Activated T-cell treated with anti-CD3 and anti-CD28 coated beads, Interleukin-2, amount 50 U/mL, for 48 hours (primary cell): Measurements from ENCODE around the gene WDR90.
A peak's percentile ranks its signal among the peaks of the same experiment; 100 is the strongest.

Experiments used
- DNase-seq, 2 experiments: peaks; one replicate each; pipeline ENCODE4 v3.0.0-alpha.2; 2020

The WDR90 gene

DNA sequence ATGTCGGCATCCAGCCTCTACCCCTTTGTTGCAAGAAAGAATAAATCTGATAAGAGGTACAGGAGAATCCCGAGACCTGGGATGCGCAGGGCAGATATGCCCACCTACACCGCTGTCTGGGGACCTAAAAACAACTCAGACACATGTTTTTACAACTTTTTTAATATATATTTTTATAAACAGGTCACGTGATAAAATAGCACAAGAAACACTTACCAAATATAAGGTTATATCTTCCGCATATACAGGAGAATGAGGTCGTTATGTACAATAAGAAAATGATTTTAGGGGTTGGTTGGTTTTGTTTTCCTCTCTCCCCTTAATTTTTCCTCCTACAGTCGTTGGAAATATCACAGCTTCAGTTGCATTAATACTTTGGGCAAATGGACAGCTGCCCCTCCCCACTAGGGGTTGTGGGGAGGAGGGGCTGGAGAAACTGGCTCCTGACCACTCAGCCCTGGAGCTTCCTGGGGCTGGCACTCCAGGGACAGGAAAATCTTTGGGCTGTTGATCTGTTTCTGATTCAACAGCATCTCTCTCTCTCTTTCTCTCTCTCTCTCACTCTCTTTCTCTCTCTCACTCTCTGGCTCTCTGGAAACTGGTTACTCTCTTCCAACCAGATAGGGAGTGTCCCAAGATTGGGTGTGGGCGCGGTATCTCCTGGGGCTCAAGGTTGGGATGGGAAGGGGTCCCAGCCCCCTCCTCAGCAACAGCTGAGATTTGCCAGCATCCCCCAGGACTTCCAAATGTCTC is 43.4 kb downstream of the WDR90 start:
- DNase-seq, result no peak

DNA sequence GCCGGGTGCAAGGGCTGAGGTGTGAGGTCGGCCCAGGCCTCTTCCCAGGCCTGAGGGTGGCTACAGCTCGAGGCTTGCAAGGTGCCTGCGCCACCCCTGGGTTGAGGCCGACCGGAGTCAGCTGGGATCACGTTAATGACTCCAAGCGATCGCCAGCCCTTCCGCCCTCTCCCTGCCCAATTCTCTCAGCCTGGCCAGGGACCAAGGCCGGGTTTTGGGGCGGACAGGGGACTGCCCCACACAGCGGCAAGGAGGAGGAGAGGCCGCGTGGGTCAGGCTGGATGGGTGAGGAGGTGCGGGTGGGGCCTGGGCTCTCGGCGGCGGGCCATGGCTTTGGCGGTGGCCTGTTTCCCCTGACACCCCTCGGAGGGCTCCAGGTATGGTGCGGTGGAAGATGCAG is 44.2 kb downstream of the WDR90 start:
- no peak for DNase-seq

DNA sequence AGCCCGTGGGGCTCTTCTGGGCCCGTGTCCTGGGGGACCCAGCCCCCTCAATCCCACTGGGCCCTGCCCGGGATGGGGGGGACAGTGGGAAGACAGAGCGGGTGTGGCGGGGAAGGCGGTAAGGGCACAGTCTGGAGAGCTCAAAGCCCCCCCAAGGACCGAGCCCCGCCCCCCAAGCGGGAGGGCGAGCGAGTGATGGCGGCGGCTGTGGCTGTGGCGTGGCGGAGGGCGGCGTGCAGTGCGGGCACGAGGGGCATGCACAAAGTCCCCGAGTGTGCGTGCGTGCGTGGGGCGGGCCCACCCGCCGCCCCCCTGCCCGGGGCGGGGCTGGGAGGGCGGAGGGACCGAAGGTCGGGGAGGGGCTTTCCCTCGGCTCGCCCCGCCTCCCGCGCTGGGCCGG is 44.6 kb downstream of the WDR90 start:
- no peak for DNase-seq

DNA sequence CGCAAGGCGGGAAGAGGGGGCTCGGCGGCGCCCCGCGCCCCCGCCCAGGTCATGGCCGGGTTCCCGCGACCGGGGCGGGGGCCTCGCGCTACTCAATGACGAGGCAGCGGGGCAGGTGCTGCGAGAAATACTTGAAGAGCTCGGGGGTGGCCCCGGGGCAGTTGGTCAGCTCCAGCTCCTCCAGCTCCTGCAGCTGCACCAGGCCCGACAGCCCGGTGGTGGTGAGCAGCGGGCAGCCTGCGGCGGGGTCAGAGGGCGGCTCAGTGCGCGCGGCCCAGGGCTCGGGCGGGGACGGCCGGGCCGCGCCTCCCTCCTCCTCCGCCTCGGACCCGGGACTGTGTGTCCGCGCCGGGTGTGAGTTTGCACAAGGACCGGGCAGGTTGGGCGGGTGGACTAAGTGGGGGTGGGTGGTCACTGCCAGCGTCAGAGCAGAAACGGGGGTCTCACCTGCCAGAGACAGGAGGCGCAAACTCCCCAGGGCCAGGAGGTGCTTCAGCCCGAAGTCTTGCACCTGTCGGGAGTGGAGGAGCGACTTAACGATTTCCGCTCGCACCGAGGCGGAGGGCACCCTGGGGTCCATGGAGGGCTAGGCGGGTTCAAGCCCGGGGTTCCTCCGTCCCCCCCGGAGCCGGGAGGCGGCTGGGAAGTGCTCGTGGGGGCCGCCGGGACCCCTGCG is 45.2 kb downstream of the WDR90 start:
- no peak for DNase-seq

DNA sequence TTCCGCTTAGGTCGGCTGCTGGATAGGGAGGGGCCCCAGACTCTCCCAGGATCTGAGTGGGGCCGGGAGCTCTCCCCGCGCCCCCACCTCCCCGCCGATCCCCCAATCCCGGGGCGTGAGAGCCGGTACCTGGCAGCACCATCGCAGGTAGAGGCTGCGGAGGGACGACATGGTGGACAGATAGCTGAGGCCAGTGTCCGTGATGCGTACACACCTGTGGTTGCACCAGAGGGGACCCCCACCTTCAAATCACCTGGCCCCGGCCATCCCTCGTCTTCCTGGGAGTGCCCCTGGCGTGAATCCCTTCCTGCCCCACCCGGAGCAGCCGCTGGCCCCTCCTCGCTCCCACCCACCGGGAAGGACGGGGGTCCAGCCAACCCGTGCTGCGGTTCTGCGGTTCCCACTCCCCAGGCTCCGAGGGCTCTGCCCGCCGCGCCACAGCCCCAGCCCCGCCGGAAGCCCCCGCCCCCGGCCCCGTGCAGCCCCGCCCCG is 45.7 kb downstream of the WDR90 start:
- DNase-seq, result no peak

DNA sequence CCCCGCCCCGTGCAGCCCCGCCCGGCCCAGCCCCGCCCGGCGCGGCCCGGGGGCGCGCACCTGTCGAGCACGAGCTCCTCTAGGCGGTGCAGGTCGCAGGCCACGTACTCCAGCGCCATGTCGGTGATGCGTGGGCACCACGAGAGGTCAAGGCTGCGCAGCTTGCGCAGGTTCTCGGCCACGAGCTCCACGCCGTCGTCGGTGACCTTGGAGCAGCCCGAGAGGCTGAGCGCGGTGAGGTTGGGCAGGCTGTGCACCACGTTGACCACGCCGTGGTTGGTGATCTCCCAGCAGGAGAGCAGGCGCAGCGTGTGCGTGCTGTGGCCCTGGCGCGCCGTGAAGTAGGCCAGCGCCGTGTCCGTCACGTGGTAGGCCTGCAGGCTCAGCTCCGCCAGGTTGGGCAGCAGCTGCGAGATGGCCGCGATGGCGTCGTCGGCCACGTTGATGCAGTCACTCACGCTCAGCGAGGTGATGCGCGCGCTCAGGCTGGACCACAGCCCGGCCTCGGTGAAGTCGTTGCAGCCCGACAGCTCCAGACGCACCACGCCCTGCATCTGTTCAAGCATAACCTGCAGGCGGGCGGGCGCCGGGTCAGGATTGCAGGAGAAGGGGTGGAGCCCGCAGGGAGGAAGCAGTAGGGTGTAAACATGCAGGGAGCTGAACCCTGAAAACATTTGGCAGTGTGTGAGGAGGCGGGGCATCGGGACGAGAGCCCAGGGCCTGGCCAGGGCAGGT is 46.4 kb downstream of the WDR90 start:
- DNase-seq, result peak; percentile 77 to 85

DNA sequence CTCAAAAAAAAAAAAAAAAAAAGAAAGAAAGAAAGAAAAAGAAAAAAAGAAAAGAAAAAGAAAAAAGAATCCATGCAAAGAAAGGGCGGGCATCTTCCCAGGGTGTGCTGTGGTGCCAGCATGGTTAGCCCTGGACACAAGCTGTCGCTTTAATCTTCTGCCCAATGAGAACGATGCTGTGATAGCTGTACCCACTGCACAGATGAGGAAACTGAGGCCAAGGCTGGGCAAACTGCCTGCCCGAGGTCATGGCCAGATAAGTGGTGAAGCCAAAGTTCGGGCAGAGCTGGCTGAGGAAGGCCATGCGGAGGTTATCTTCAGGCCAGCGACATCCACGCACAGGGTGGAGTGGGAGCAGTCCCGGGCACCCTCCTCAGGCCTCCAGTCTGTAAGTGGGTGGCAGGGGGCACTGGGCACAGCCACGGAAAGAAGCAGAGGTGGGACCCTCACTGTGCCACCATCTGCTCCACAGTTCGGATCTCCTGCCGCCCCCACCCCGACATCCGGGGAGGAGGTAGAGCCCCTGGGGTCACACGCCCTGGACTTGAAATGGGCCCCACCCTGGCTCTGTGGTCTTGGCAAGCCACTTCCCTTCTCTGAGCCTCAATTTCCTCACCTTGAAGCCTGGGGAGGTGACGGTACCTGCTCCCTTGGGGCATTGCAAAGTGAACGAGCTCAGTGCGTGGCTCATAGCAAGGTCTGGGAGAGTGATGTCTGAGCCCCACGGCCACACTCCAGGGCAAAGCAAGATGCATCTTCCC is 49.9 kb downstream of the WDR90 start:
- no peak for DNase-seq

DNA sequence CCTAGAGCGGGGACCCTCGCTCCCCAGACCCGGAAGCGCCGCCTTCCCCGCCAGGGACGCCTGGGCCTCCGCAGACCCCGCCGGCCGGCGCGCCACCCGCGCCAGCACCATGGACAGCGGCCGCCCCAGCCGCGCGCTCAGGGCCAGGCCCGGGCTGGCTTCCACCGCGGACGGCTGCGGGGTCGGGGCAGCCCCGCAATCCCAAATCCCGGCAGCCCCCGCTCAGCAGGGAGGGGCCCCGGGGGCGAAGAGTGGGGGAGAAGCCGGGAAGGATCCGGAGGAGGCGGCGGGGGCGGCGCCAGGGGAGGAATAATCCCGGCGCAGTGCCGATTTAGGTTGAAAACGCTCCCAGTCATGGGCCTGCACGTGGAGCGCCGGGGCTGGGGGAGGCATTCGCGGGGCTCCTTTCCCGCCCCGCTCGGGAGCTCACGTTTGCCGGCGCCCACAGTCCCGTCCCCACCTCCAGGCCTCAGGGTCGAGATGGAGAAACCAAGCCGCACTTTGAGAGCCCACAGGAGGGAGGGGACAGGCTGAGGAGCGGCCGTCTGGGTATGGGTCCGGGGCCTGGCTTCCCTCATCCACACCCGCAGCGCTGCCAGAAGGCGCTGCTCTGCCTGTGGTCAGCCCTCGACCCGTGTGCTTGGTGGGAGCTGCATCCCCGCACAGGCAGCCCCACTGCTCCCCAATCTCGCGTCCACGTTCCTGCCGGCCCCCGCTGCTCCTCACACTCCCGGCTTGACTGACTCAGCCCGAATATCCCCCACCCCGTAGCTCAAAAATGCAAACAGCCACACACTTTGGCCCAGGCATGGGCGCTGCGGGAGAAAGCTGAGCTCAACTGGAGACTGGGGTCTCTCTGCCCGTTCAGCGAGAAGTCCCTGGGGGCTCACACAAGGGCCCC is 51.8 kb downstream of the WDR90 start:
- DNase-seq, result peak in 1 of 2 experiments; percentile 61

DNA sequence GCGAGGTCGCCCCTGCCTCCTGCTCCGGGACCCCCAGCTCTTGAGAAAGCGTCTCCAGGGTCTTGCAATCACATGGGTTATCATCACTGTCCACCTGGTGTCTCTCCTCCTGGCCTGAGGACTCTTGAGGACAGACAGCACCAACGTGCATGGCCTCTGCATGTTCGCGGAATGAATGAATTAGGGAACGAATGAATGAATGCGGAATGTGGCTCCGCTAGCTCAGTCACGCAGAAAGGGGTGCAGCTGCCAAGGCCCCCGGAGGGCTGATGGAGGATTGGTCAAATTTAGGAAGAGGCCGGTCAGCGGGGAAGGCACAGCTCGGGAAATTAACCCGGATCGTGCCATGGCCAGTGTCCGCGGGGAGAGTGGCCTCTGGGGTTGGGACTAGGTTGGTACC is 53.2 kb downstream of the WDR90 start:
- no peak for DNase-seq

DNA sequence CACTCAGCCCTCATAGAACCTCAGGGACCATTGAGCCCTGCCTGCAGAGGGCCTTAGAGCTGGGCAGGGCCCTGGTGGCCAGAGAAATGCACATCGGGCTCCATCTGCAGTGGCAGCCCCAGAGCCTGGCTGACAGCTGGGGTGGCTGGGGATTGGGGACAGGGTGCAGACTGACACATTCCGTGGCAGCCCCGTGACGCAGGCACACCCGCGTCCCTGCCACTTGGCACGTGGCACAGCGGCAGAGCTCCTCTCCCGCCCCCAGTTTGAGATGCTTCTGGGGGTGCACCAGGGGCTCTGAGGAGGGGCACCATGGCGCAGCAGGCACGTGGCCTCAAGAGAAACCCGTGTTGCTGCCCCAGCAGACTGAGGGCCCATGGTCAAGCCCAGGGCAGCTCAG is 54.2 kb downstream of the WDR90 start:
- DNase-seq, result no peak

DNA sequence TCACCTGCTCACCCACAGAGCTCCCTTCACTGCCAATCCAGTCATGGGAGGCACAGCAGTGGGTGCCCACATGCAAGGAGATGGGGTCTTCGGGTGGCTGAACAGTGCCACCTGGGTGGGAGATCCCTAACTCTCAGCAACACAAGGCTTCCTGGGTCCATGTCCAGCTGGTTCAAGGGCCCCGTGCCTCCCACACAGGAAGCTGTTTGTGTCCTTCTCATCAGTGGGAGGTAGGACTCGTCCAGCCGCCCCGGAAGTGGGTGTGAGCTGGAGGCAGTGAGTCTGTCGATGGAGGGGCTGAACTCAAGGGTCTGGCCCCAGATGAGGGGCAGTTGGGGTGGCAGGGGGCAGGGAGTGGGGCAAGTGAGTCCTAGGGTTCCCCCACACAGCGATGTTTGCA is 54.9 kb downstream of the WDR90 start:
- DNase-seq, result no peak

DNA sequence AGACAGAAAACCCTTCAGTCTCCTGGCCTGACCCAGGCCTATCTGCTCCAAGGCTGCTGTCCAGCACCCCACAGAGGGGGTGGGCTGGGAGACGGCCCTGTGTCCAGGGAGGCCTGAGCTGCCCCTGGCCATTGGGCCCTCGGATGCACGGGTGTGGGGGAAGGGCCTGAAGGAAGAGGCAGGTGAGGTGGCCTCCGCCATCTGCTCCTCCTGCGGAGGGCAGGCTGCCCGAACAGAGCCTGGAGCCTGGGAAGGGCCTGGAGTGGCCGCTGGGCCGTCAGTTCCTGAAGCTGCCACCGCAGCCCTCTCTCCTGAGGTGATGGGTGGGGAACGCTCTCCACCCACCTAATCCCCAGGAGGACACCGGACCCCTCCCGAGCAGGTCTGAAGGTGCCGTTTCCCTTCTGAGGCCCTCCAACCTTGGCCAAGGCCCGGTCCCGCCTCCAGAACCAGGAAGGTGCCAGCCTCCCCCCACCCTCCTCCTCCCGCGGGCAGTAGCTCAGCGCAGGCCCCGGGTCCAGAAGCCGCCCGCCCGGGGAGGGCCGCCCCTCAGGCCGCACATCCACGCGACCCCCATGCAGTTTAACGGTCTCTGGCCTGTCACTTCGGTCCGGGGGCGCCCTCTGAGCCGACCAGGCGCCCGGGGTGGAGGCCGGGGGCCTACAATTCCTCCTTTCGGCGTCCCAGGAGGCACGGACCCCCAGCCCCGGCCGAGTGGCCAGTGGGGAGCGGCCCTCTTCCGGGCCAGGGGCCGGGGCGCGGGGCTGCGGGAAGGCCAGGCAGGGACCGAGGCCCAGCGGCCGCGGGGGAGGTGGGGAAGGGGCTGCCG is 55.6 kb downstream of the WDR90 start:
- no peak for DNase-seq

DNA sequence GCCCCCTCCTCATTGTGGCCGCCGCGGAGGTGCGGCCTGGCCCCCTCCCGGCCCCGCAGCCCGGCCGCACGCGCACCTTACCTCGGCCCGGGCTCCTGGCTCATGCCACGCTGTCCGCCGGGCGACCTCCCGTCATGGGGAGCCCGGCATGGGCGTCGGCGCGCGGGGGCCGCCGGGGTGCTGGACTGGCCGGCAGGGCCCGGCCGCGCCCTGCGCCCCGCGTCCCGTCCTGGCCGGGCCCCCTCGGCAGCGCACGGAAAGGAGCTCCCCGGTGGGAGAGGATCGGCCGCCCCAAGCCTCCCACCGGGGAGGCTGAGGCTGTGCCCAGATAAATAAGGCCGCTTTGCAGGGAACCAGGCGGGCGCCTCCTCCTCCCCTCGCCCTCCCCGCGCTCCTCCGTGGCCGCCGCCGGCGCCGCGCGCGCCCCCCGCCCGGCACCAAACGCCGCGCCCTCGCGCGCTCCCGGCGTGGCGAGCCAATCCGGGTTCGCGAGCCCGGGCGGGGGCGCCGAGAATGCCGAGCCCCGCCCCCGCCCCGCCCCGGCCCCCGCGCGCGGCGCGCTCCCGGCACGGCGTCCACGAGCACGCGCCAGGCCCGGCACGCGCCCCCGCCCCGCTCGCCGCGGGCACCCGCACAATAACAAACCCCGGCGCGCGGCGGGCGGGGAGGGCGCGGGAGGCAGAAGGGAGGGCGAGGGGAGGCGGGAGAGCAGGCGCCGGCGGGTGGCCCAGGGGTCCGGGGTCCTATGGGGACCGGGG is 56.4 kb downstream of the WDR90 start, which contains the start of gene FBXL16:
Gene FBXL16, minus strand, starts transcription at position 371 of the 758 bp plus-strand sequence. CDS start 8,396 bp downstream, outside the sequence.
- no peak for DNase-seq

DNA sequence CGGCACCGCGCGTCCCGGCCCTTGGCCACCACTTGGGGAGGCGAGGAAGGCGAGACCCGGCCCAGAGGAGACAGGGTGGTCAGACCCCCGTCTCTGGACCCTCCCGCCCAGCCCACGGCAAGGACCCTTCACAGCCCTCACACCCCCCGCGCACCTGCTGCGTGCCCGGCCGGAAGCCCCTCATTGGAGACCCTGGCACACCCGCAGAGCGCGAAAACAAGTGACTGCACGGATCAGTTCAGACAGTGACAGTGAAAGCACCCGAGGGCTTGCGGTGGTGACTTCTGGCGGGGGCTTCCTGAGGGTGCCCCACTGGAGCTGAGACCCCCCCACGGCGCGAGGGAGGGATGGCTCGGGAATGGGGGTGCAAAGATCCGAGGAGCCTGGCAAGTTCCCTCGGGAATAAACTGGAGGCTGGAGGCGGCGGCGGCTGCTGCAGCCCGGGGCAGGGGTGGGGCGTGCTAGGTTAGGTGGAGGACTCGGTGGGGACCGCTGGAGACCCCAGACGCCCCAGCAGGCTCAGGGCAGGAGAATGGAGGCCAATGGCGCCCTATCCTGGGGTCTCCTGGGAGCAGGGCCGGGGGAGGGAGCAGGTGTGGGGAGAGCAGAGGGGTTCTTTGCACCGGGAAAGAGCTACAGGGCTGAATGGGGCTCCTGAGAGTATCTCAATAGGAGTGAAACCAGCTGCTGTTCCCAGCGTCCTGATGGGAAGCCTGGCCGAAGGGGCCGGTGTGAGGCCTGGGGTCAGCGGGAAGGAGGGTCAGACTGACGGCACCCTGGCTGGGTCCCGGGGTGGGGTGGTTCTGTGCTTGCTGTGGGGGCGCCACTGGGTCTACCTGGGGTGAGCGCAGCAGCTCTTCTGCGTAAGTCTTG is 57.3 kb downstream of the WDR90 start:
- DNase-seq, result no peak

DNA sequence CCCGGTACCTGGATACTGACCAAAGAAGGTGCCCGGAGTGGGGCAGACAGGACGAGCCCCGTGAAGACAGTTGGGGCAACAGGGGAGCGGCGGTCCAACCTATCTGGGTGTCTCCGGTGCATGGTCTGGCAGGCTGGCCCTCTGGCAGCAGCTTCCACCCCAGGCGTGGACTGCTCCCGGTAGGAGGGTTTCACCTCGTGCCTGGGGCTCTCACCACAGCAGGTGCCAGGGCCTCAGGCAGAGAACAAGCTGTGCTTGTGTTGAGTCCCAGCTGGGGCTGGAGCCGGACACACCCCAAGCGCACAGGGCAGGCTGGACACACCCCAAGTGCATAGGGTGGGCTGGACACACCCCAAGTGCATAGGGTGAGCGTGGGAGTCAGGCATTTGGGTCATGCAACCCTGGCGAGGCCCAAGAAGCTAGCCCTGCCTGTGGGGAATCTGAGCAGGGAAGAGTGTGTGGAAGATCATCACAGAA is 57.9 kb downstream of the WDR90 start:
- DNase-seq, result no peak

DNA sequence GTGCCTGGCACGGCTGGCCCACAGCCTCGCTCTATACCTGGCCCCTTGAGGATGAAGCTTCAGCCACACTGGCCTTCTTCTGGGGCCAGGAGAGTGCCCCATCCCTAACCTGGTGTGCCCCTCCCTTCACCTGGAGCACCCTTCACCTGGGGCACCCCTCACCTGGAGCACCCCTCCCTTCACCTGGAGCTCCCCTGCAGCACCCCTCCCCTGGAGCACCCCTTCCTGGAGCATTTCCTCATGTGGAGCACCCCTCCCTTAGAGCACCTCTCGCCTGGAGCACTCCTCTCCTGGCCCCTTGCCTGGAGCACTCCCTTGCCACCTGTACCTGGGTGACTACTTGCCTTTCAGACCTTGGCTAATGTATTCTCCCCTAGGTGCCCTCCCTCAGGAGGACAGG is 58.9 kb downstream of the WDR90 start:
- DNase-seq, result no peak

DNA sequence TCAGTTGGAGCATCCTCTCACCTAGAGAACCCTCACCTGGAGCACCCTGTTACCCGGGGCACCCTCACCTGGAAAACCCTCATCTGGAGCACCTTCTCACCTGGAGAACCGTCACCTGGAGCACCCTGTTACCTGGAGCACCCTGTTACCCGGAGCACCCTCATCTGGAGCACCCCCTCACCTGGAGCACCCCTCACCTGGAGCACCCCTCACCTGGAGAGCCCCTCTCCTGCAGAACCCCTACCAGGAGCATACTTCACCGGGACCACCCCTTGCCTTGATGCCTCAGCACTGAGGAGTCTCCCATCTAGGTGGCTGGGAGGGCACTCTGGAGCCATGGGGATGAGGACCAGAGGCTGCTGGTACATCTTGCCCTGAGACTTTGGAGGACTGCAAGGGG is 59.8 kb downstream of the WDR90 start:
- DNase-seq, result no peak

DNA sequence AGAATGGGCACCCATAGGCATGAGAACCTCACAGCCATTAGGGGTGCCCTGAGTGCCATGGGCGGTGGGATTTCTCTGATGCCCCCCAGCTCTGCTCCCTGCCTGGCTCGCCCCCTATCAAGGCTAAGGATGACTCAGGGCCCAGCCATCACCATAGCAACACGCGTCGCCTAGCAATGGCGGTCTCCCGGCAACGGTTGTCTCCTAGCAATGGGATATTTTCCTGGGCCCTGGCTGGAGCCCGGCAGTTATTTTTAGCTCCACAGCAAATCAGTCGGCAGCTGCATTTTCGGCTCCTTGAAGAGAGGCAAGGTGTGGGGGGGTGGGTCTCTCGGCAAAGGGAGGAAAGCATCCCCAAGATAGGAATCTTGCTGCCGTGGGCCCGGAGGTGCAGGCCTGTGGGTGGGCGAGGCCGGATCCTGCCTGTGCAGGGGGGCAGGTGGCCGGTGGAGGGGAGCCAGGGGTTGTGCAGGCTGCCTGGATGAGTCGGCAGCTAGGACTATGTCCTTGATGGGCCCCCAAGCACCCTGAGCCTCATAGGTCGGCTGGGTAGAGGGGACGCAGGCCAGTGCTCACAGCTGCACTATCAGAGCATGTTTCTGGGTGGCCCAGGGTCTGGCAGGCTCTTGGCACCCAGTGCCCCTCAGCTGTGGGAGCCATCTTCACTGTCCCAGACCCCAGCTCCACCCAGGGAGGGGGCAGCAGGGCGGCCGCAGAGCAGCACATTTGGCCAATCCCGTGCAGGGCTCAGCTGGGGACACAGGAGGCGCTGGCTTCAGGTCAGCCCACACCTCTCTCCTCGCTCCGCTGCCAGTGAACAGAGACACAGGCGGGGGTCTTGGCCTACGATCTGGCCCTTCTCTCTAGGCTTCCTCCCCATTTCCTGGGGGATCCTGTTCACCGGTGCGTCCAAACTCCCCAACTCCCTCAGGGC is 60.7 kb downstream of the WDR90 start:
- no peak for DNase-seq
